ENCODE data around the gene PTK6. TPM values are rescaled to one million over a fixed set of nuclear protein-coding genes. Genes with fewer than 3 reads are reported as not detected.

PTK6 gene
- polyA plus RNA-seq, 4 donors: 0.30 to 1.3 (median 0.98) TPM

- DNase-seq (ENCODE audit: low read depth in 4 of 4, low spot score in 2 of 4): no peak
These were observed 33.3 kb upstream of the PTK6 start for GRCh38 chr20:63570281-63571086.

GRCh38 chr20:63568986-63569949, 32.1 kb upstream of the PTK6 start:
- DNase-seq (ENCODE audit: low read depth in 4 of 4, low spot score in 2 of 4): no peak

- no peak for DNase-seq (ENCODE audit: low read depth in 4 of 4, low spot score in 2 of 4)
These were observed 31.2 kb upstream of the PTK6 start for GRCh38 chr20:63568170-63568981.

GRCh38 chr20:63567386-63568169, 30.4 kb upstream of the PTK6 start:
- no peak for DNase-seq (ENCODE audit: low read depth in 4 of 4, low spot score in 2 of 4)

GRCh38 chr20:63567136-63567385, 29.9 kb upstream of the PTK6 start:
- no peak for DNase-seq (ENCODE audit: low read depth in 4 of 4, low spot score in 2 of 4)

GRCh38 chr20:63566395-63567135, 29.4 kb upstream of the PTK6 start:
- no peak for DNase-seq (ENCODE audit: low read depth in 4 of 4, low spot score in 2 of 4)

- no peak for DNase-seq (ENCODE audit: low read depth in 4 of 4, low spot score in 2 of 4)
These were observed 28.6 kb upstream of the PTK6 start for GRCh38 chr20:63565699-63566335.

- no peak for DNase-seq (ENCODE audit: low read depth in 4 of 4, low spot score in 2 of 4)
These were observed 28.0 kb upstream of the PTK6 start for GRCh38 chr20:63565021-63565698.

GRCh38 chr20:63564036-63564810, 27.0 kb upstream of the PTK6 start:
- no peak for DNase-seq (ENCODE audit: low read depth in 4 of 4, low spot score in 2 of 4)

GRCh38 chr20:63563225-63563935, 26.2 kb upstream of the PTK6 start:
- no peak for DNase-seq (ENCODE audit: low read depth in 4 of 4, low spot score in 2 of 4)

GRCh38 chr20:63562461-63563224, 25.5 kb upstream of the PTK6 start:
- DNase-seq (ENCODE audit: low read depth in 4 of 4, low spot score in 2 of 4): no peak

GRCh38 chr20:63561624-63562396, 24.6 kb upstream of the PTK6 start:
- DNase-seq (ENCODE audit: low read depth in 4 of 4, low spot score in 2 of 4): no peak

- DNase-seq (ENCODE audit: low read depth in 4 of 4, low spot score in 2 of 4): no peak
These were observed 23.9 kb upstream of the PTK6 start for GRCh38 chr20:63560856-63561609.

- no peak for DNase-seq (ENCODE audit: low read depth in 4 of 4, low spot score in 2 of 4)
These were observed 23.2 kb upstream of the PTK6 start for GRCh38 chr20:63560333-63560805.

Measured in left renal cortex interstitium (tissue), 4 donors.